ENCODE measurements around the gene DHRS1.
A peak's percentile ranks its signal among the peaks of the same experiment; 100 is the strongest.
"Not testable (repeated sequence)": the region's sequence is repeated elsewhere in the genome, so short reads cannot be mapped to it uniquely, and the experiment has no call there.

Gene DHRS1

GRCh38 chr14:24299255-24300191 lies at the start of gene DHRS1, which contains the start of gene NOP9:
Gene DHRS1, minus strand, starts transcription at chr14:24299780. Its CDS starts 674 bp downstream, at chr14:24299106.
Gene NOP9, plus strand, starts transcription at chr14:24299850. Its CDS starts 105 bp downstream, at chr14:24299955.
- peak; percentile 86 for DNase-seq

GRCh38 chr14:24348186-24348585 lies 48.6 kb upstream of the DHRS1 start:
- no peak for DNase-seq

GRCh38 chr14:24347134-24347533 lies 47.6 kb upstream of the DHRS1 start:
- no peak for DNase-seq

- no peak for DNase-seq
Observed at GRCh38 chr14:24343795-24344660, 44.4 kb upstream of the DHRS1 start.

GRCh38 chr14:24342889-24343288 lies 43.3 kb upstream of the DHRS1 start:
- DNase-seq: no peak

- DNase-seq: no peak
Observed at GRCh38 chr14:24340606-24341005, 41.0 kb upstream of the DHRS1 start.

- DNase-seq: no peak
Observed at GRCh38 chr14:24339284-24340151, 39.9 kb upstream of the DHRS1 start, which contains the start of gene RIPK3. Gene RIPK3, minus strand, starts transcription at chr14:24339991. Its CDS starts 165 bp downstream, at chr14:24339826.

GRCh38 chr14:24338843-24339242 lies 39.3 kb upstream of the DHRS1 start:
- no peak for DNase-seq

GRCh38 chr14:24337824-24338175 lies 38.2 kb upstream of the DHRS1 start:
- no peak for DNase-seq

- no peak for DNase-seq
Observed at GRCh38 chr14:24337144-24337823, 37.7 kb upstream of the DHRS1 start.

GRCh38 chr14:24335461-24336171 lies 36.0 kb upstream of the DHRS1 start:
- no peak for DNase-seq

- DNase-seq: no peak
Observed at GRCh38 chr14:24334431-24335291, 35.1 kb upstream of the DHRS1 start, which contains the start of gene ADCY4. Gene ADCY4, minus strand, starts transcription at chr14:24335071. Its CDS starts 419 bp downstream, at chr14:24334652.

GRCh38 chr14:24332268-24332993 lies 32.9 kb upstream of the DHRS1 start:
- peak; percentile 89 for DNase-seq

GRCh38 chr14:24331731-24332267 lies 32.2 kb upstream of the DHRS1 start:
- DNase-seq: no peak

- DNase-seq: no peak
Observed at GRCh38 chr14:24330973-24331674, 31.5 kb upstream of the DHRS1 start.

GRCh38 chr14:24329736-24330135 lies 30.2 kb upstream of the DHRS1 start:
- no peak for DNase-seq

- no peak for DNase-seq
Observed at GRCh38 chr14:24329073-24329663, 29.6 kb upstream of the DHRS1 start.

GRCh38 chr14:24327914-24328313 lies 28.3 kb upstream of the DHRS1 start:
- not testable (repeated sequence) for DNase-seq
